OCI-LY1 (cell line): ENCODE data around the gene FHL1.

Experiments used
- H2AFZ ChIP-seq: fragments of 200-600 bp; sonication (generic), shearing (Covaris generic); 2 replicates; pipeline ENCODE4 v1.6.0; 2014; ENCODE audit warnings: antibody characterized with exemption, mild to moderate bottlenecking, low read length
- H3F3A ChIP-seq: fragments of 200-600 bp; sonication (generic), shearing (Covaris generic); 2 replicates; pipeline ENCODE4 v1.6.0; 2014; ENCODE audit warnings: mild to moderate bottlenecking, antibody characterized with exemption, low read length, moderate library complexity; ENCODE audit not compliant: insufficient read depth
- H3K27ac ChIP-seq: fragments of 200-600 bp; sonication (generic); 2 replicates; pipeline ENCODE4 v1.5.1; 2014; ENCODE audit warnings: low read length, mixed run types, mild to moderate bottlenecking, low read depth; ENCODE audit not compliant: poor library complexity, severe bottlenecking
- H3K27me3 ChIP-seq: fragments of 200-600 bp; sonication (generic); 2 replicates; pipeline ENCODE4 v1.6.0; 2014; ENCODE audit warnings: antibody characterized with exemption, mild to moderate bottlenecking, low read length, moderate library complexity; ENCODE audit not compliant: insufficient read depth
- H3K36me3 ChIP-seq: fragments of 200-600 bp; sonication (generic); 2 replicates; pipeline ENCODE4 v1.6.1; 2014; ENCODE audit warnings: mild to moderate bottlenecking, antibody characterized with exemption, low read length, moderate library complexity, mixed read lengths; ENCODE audit not compliant: insufficient read depth
- H3K4me1 ChIP-seq: fragments of 200-600 bp; sonication (generic); 2 replicates; pipeline ENCODE4 v1.5.1; 2014; ENCODE audit warnings: mild to moderate bottlenecking, low read length, moderate library complexity; ENCODE audit not compliant: insufficient read depth, severe bottlenecking
- H3K4me2 ChIP-seq: fragments of 200-600 bp; sonication (generic), shearing (Covaris generic); 2 replicates; pipeline ENCODE4 v1.6.1; 2014; ENCODE audit warnings: low read length
- H3K4me3 ChIP-seq: fragments of 200-600 bp; sonication (generic); 2 replicates; pipeline ENCODE4 v1.5.1; 2014; ENCODE audit warnings: low read length, low read depth, mild to moderate bottlenecking, mixed read lengths; ENCODE audit not compliant: poor library complexity, severe bottlenecking
- H3K79me2 ChIP-seq: fragments of 200-600 bp; shearing (Covaris generic); 2 replicates; pipeline ENCODE4 v1.6.1; 2016; ENCODE audit warnings: mixed run types, low read length, mixed read lengths; ENCODE audit not compliant: insufficient read depth
- H3K9ac ChIP-seq: fragments of 200-600 bp; sonication (generic), shearing (Covaris generic); 2 replicates; pipeline ENCODE4 v1.6.1; 2014; ENCODE audit warnings: mild to moderate bottlenecking, low read length, mixed read lengths
- H3K9me2 ChIP-seq: fragments of 200-600 bp; sonication (generic), shearing (Covaris generic); 2 replicates; pipeline ENCODE4 v1.6.1; 2014; ENCODE audit warnings: low read depth, mild to moderate bottlenecking, low read length, mixed read lengths
- H3K9me3 ChIP-seq: fragments of 200-600 bp; shearing (Covaris generic); 2 replicates; pipeline ENCODE4 v1.6.1; 2014; ENCODE audit warnings: low read length, mixed read lengths
- H4K20me1 ChIP-seq: fragments of 200-600 bp; sonication (generic), shearing (Covaris generic); 2 replicates; pipeline ENCODE4 v1.6.0; 2016; ENCODE audit warnings: mild to moderate bottlenecking, low read length; ENCODE audit not compliant: insufficient read depth
- EZH2 ChIP-seq: fragments of 200-600 bp; sonication (generic), shearing (Covaris generic); IDR thresholded peaks from 2 replicates; pipeline ENCODE4 v1.8.0; 2017; ENCODE audit warnings: borderline replicate concordance, mixed run types, mild to moderate bottlenecking, antibody characterized with exemption, low read length, moderate library complexity, mixed read lengths
- TF ChIP-seq, protein P1 (sequence below): fragments of 200-600 bp; sonication (generic), shearing (Covaris generic); IDR thresholded peaks from 2 replicates; pipeline ENCODE4 v1.5.1; 2017; ENCODE audit warnings: mild to moderate bottlenecking, antibody characterized with exemption, low read length, moderate library complexity, mixed read lengths

The FHL1 gene

GRCh38 chrX:136200466-136200865, 53.1 kb downstream of the FHL1 start:
- H3K9me3 ChIP-seq = no peaks in the 10 kb centered on the region
- H3K9ac ChIP-seq = no peak overlapping the region
- no peaks in the 10 kb centered on the region for H3F3A ChIP-seq
- no peaks in the 10 kb centered on the region for H3K36me3 ChIP-seq
- TF ChIP-seq EZH2 = no peak
- TF ChIP-seq, protein P1, sequence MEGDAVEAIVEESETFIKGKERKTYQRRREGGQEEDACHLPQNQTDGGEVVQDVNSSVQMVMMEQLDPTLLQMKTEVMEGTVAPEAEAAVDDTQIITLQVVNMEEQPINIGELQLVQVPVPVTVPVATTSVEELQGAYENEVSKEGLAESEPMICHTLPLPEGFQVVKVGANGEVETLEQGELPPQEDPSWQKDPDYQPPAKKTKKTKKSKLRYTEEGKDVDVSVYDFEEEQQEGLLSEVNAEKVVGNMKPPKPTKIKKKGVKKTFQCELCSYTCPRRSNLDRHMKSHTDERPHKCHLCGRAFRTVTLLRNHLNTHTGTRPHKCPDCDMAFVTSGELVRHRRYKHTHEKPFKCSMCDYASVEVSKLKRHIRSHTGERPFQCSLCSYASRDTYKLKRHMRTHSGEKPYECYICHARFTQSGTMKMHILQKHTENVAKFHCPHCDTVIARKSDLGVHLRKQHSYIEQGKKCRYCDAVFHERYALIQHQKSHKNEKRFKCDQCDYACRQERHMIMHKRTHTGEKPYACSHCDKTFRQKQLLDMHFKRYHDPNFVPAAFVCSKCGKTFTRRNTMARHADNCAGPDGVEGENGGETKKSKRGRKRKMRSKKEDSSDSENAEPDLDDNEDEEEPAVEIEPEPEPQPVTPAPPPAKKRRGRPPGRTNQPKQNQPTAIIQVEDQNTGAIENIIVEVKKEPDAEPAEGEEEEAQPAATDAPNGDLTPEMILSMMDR = peak; percentile 46
- H3K4me2 ChIP-seq = no peak overlapping the region
- H3K27ac ChIP-seq = no peak overlapping the region
- no peaks in the 10 kb centered on the region for H3K79me2 ChIP-seq
- no peak overlapping the region for H3K4me3 ChIP-seq
- H3K27me3 ChIP-seq = no peaks in the 10 kb centered on the region
- no peaks in the 10 kb centered on the region for H3K9me2 ChIP-seq
- no peak overlapping the region for H2AFZ ChIP-seq
- H3K4me1 ChIP-seq = no peaks in the 10 kb centered on the region
- no peaks in the 10 kb centered on the region for H4K20me1 ChIP-seq

DNA sequence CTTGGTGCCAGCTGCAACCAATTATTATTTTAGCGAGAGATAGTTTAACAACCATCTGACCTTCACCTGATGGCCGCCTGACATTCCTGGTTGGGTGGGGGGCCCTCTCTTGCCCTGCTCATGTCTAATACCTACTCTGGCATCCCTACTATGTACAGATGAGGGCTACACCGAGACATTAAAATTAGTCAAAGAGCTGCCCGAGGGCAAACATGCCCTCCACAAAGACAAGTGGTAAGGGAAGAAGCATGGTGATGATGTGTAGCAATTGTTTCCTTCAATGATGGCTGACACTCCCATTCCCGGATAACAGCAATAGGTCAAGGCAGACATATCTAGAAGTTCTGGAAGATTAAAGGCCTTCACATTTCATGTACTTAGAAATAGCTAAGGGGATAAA, 54.3 kb downstream of the FHL1 start:
- no peaks in the 10 kb centered on the region for H3K9me3 ChIP-seq
- H3K4me3 ChIP-seq = no peak overlapping the region
- H3K27me3 ChIP-seq = no peaks in the 10 kb centered on the region
- no peak for TF ChIP-seq EZH2
- TF ChIP-seq, protein P1 = no peak
- H3K9ac ChIP-seq = no peak overlapping the region
- H3K27ac ChIP-seq = no peak overlapping the region
- H4K20me1 ChIP-seq = no peaks in the 10 kb centered on the region
- H3K79me2 ChIP-seq = no peaks in the 10 kb centered on the region
- no peaks in the 10 kb centered on the region for H3K9me2 ChIP-seq
- H3K36me3 ChIP-seq = no peaks in the 10 kb centered on the region
- H3F3A ChIP-seq = no peaks in the 10 kb centered on the region
- no peaks in the 10 kb centered on the region for H3K4me1 ChIP-seq
- H3K4me2 ChIP-seq = no peak overlapping the region
- H2AFZ ChIP-seq = no peak overlapping the region

DNA sequence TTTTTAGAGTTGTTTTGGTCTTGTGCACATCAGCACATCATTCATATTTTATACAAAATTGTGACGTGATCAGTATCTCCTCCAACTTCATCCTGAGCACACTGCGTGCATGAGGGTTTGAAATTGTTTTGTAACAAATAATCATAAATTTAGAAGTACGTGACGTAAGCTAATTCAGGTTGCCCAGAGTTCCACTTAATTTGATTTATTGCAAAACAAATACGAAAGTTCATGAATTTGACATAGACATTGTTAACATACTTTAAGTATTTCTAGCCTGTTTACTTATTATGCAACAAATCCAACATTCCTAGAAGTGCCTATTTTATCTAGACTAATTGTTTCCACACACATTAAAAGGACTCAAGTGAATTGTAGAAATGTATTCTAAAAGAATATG, 55.6 kb downstream of the FHL1 start:
- no peak overlapping the region for H3K4me3 ChIP-seq
- H3K9ac ChIP-seq = no peak overlapping the region
- no peaks in the 10 kb centered on the region for H3K36me3 ChIP-seq
- no peaks in the 10 kb centered on the region for H3K79me2 ChIP-seq
- H2AFZ ChIP-seq = no peak overlapping the region
- no peaks in the 10 kb centered on the region for H4K20me1 ChIP-seq
- H3K4me1 ChIP-seq = no peaks in the 10 kb centered on the region
- no peak overlapping the region for H3K27ac ChIP-seq
- no peak overlapping the region for H3K4me2 ChIP-seq
- H3K9me2 ChIP-seq = no peaks in the 10 kb centered on the region
- H3F3A ChIP-seq = no peaks in the 10 kb centered on the region
- H3K27me3 ChIP-seq = no peaks in the 10 kb centered on the region
- TF ChIP-seq EZH2 = no peak
- TF ChIP-seq, protein P1 = no peak
- no peaks in the 10 kb centered on the region for H3K9me3 ChIP-seq
